HG03439 (cell line): ENCODE results near the gene MPZL3.

Experiments used
- ATAC-seq: cut with Tn5 transposase; IDR thresholded peaks from one replicate; pipeline ENCODE4 v1.9.1; 2021; ENCODE audit warnings: mild to moderate bottlenecking, moderate library complexity; ENCODE audit not compliant: unreplicated experiment

The MPZL3 gene

DNA sequence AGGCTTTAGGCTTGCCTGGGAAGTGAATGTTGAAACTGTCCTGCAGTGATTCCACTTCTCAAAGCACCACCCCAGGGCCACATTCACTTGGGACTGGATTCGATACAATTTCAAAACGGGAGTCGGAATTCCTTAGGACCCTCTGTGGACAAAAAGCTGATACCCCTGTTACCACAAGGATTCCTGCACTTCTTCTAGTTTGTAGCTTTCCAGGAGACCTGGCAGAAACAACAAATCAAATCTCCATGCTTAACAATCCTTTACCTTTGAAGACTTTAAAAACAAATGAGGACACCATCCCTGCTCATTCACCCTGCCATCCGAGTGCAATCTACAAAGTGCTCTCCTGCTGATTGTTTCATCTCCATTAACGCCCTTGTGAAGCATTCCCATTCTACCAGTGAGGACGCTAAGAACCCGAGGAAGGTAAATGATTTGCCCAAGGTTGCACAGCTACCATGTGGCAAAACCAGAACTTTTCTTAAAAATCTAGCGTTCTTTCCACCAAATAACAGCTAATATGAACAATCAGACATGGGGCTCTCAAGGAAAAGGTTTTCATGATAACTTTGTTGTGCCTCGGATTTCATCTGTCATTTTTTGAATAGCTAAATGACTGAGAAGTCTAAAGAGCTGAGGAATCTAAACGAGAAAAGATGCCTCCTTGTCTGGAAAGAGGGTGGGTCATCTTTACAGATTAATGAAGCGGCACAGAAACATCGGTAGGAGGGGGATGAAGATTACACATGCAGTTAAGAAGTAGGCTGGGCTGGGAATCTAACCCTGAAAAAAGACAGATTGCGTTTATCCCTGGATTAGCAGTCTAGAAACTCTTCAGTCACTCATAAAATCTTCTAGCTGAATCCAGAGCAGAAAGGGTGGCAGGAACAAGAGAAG is 12.7 kb upstream of the MPZL3 start:
- no peak for ATAC-seq

- ATAC-seq: no peak
Observed at GRCh38 chr11:118263695-118264568, 11.8 kb upstream of the MPZL3 start, which contains the start of gene MPZL2. Gene MPZL2, minus strand, starts transcription at chr11:118264297. Its CDS starts 144 bp downstream, at chr11:118264153.

GRCh38 chr11:118263112-118263511 is 10.9 kb upstream of the MPZL3 start:
- no peak for ATAC-seq

DNA sequence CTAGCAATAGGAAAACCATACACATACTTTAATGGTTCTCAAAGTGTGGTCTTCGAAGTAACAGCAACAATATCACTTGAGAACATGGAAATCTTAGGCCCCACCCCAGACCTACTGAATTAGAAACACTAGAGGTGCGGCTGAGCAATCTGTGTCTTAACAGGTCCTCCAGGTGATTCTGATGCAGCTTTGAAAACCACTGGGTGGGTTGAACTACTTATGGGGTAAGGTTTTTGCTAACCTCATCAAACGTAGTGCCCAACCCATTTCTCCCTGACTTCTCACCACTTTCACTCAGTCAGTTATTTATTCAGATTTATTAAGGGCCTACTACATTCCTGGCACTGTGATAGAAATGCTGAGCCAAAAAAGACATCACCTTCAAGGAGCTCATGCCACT is 8.2 kb upstream of the MPZL3 start:
- ATAC-seq: no peak

GRCh38 chr11:118259138-118259537 is 7.0 kb upstream of the MPZL3 start:
- ATAC-seq: no peak

- ATAC-seq: no peak
Observed at GRCh38 chr11:118258410-118258809, 6.2 kb upstream of the MPZL3 start.

DNA sequence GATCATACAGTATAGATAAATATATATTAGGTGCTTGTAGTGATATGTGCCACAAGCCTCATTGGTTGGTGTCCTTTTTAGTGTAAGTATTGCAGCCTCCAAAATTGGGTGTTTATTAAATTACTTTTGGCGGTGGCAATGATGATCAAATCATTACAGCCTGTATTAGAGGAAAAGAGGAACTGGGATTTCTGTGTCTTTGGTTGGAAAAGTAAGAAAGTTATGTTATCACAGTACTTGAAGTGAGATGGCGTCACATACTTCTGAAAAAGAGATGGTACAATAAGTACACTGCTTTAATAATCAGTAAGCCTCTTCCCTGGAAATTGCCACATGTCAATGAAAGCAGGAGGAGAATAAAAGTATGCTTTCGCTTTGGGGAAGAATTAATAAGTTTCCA is 523 bp upstream of the MPZL3 start:
- no peak for ATAC-seq

- ATAC-seq: no peak
Observed at GRCh38 chr11:118247041-118247440, 5.1 kb downstream of the MPZL3 start.

DNA sequence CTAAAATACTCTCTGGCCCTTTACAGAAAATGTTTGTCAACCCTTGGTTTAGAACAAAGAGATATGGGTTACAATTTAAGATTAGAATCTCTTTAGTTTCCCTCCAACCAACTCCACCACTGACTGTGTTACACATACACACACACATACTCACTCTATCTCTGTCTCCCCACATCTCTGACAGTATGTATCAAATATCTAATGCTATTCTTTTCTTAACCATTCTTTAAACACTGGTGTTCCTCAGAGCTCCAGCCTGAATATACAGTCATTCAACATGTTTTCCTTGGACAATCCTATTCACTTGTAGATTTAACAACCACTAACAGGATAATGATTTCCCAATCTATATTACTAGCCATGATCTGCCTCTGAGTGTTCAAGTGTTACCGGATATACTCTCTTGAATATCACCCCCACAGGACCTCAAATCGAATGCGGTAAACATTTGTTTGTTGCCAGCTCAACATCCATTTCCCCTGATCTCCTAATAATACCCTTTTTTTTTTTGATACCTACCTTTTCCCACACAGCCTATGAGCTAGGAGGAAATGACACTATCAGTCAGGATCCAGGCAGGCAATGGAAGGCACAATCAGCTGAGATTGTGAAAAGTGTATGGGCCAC is 6.1 kb downstream of the MPZL3 start:
- ATAC-seq: no peak

DNA sequence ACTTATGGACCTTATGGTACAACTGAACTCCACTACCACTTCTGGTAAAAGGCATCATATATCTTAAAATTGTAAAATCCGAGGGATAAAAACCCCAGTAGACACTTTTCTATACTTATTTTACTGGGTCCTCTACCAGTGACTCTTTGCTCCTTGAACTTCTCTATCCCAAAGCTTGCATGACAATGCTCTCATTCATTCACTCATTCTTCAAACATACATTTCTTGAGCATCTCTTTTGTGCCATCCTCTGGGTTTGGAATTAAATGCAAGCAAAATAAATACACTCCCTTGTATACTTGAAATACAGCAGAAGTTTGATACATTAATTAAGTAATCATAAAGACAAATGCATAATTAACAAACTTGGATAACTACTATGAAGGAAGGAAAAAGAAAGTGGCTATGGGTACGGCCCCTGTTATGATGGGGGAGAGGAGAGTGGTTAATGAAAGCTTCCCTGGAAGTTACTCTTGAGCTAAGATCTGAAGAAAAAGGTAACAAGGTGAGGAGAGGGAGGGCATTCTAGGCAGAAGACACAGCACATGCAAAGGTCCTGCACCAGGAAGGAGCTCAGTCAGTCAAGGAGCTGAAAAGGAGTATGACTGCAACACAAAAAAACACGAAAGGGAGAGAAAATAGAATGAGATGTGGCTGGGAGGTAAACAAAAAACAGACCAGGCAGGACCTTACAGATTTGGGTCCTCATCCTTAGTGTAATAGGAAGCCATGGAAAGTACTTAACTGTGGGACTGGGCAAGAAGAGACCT is 8.0 kb downstream of the MPZL3 start:
- no peak for ATAC-seq

GRCh38 chr11:118243161-118243560 is 9.0 kb downstream of the MPZL3 start:
- ATAC-seq: no peak

GRCh38 chr11:118241764-118242098 is 10.4 kb downstream of the MPZL3 start:
- ATAC-seq: peak; percentile 19

- ATAC-seq: peak; percentile 88
Observed at GRCh38 chr11:118240999-118241763, 11.0 kb downstream of the MPZL3 start.

DNA sequence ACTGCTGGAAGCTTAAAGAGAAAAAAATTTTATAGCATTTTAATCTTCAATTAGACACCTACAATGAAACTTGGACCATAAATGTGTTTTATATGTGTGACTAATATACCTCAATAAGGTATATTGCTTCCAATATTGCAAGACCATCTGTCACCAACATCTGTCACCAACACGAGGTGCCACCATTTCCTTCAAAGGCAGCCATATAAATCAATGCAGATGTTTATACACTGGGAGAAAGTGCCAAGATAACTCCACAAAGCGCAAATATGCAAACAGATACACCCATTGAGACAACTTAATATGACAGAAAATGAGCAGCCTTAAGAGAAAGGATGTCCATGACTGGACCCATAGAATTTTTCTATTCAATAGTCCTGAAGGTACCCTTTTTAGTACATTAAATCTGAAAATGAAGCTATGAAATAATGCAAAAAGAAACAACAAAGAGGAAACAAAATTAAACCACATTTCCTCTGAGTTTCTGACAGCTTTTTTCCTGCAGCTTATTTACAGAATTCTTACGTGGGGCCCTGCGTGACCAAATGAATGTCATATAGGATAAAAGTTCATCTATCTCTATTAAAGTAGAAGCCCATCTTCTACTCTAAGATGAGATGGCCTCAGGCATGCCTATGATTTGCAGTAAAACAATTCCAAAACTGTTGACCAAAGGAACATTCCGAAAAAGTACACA is 12.5 kb downstream of the MPZL3 start:
- no peak for ATAC-seq

- ATAC-seq: no peak
Observed at GRCh38 chr11:118238929-118239328, 13.2 kb downstream of the MPZL3 start.

DNA sequence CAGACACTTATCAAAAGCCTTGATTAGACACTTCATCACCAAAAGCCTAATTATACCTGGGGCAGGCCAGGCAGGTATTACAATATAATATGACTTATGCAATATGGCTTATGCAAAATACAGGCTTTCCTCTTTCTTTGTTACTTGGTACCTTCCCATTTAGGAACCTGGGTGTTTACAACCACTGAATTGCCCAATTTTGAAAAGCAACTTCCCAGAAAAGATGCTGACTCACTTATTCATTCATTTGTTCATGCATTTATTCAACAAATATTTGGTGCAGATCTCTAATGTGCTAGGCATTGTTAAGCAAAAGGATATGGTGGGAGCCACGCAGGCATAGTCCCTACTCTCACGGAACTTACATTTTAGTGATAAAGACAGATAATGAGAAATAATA is 13.7 kb downstream of the MPZL3 start:
- no peak for ATAC-seq

DNA sequence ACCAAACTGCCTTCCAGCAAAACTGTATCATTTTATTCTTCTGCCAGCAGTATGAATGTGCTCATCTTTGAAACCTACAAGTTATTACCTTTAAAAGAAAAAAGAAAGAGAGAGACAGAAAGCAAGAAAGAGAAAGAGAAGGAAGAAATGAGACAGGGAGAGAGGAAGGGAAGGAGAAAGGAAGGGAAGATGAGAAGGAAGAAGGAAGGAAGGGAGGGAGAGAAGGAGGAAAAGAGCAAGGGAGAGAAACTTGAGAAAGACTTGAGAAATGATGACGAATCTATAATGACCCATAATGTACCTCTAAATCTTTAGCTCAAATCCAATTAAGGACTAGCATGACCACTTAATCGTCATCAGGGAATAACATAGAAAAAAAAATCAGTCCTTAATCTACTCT is 16.0 kb downstream of the MPZL3 start:
- no peak for ATAC-seq

GRCh38 chr11:118234833-118235232 is 17.3 kb downstream of the MPZL3 start:
- no peak for ATAC-seq

DNA sequence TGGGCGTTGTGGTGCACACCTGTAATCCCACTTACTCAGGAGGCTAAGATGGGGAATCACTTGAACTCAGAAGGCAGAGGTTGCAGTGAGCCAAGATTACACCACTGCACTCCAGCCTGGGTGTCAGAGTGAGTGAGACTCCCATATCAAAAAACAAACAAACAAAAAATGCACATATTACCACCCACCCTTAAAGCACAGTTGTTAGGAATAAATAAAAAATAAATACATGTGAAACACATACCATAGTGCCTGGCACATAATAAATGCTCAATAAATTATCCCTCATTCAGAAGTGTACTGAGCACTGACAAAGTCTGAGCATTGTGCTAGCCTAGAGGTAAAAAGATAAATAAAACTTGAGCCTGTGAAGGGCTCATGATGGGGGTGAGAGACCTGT is 18.3 kb downstream of the MPZL3 start:
- no peak for ATAC-seq
